DMS79 (cell line): ENCODE data around the gene PROK2.

Experiments
- DNase-seq: peaks from one replicate; lab custom pipeline; 2025; lab: John Stamatoyannopoulos, UW

Gene PROK2

GRCh38 chr3:71786551-71786950 lies 1.6 kb upstream of the PROK2 start:
- DNase-seq: no peak

GRCh38 chr3:71786217-71786549 lies 1.2 kb upstream of the PROK2 start:
- DNase-seq: no peak

- no peak for DNase-seq
Measured at GRCh38 chr3:71785532-71786216, 726 bp upstream of the PROK2 start.

GRCh38 chr3:71784201-71784913 lies 591 bp downstream of the PROK2 start:
- DNase-seq: no peak

- DNase-seq: no peak
Measured at GRCh38 chr3:71783152-71783551, 1.8 kb downstream of the PROK2 start.

- no peak for DNase-seq
Measured at GRCh38 chr3:71780430-71780829, 4.5 kb downstream of the PROK2 start.

GRCh38 chr3:71779674-71780377 lies 5.1 kb downstream of the PROK2 start:
- DNase-seq: no peak

- DNase-seq: no peak
Measured at GRCh38 chr3:71778353-71778752, 6.6 kb downstream of the PROK2 start.

- DNase-seq: no peak
Measured at GRCh38 chr3:71776538-71776937, 8.4 kb downstream of the PROK2 start.

- no peak for DNase-seq
Measured at GRCh38 chr3:71771884-71772283, 13.1 kb downstream of the PROK2 start.

GRCh38 chr3:71771126-71771525 lies 13.8 kb downstream of the PROK2 start:
- no peak for DNase-seq

- DNase-seq: no peak
Measured at GRCh38 chr3:71763426-71763825, 21.5 kb downstream of the PROK2 start.

- DNase-seq: no peak
Measured at GRCh38 chr3:71760140-71760539, 24.8 kb downstream of the PROK2 start.

GRCh38 chr3:71759401-71759800 lies 25.5 kb downstream of the PROK2 start:
- DNase-seq: no peak

- no peak for DNase-seq
Measured at GRCh38 chr3:71758091-71758490, 26.9 kb downstream of the PROK2 start.

GRCh38 chr3:71754610-71755253 lies 30.2 kb downstream of the PROK2 start:
- no peak for DNase-seq

GRCh38 chr3:71753701-71754609 lies 31.0 kb downstream of the PROK2 start, which contains the start of gene GPR27:
TSS of gene GPR27 (plus strand) at chr3:71753855. CDS start at chr3:71754050, 195 bp downstream.
- no peak for DNase-seq

GRCh38 chr3:71752831-71753700 lies 31.9 kb downstream of the PROK2 start:
- DNase-seq: no peak

GRCh38 chr3:71751602-71752001 lies 33.3 kb downstream of the PROK2 start:
- DNase-seq: no peak

- DNase-seq: no peak
Measured at GRCh38 chr3:71744738-71745137, 40.2 kb downstream of the PROK2 start.

GRCh38 chr3:71742621-71743020 lies 42.3 kb downstream of the PROK2 start:
- no peak for DNase-seq
